Measurements from ENCODE around the gene ANKFN1.

DNA sequence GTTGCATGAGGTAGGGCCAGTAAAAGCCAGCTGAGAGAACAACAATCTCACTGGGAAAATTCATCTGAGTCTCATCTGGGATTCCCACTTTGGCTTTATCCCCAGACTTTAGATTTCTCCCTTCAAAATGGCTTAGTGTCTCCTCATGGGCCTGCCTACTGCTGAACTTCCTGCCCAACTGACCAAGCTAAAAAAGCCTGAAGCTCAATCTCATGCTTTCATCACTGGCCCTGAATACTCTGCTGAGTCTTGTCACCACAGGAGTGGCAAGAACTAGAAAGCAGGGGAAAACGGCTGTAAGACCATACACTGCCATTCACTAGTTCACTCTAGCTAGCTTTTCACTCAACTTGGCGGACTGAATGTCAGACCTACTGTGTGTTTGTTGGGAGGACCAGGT lies 343.9 kb downstream of the ANKFN1 start:
- TF ChIP-seq, protein P1, sequence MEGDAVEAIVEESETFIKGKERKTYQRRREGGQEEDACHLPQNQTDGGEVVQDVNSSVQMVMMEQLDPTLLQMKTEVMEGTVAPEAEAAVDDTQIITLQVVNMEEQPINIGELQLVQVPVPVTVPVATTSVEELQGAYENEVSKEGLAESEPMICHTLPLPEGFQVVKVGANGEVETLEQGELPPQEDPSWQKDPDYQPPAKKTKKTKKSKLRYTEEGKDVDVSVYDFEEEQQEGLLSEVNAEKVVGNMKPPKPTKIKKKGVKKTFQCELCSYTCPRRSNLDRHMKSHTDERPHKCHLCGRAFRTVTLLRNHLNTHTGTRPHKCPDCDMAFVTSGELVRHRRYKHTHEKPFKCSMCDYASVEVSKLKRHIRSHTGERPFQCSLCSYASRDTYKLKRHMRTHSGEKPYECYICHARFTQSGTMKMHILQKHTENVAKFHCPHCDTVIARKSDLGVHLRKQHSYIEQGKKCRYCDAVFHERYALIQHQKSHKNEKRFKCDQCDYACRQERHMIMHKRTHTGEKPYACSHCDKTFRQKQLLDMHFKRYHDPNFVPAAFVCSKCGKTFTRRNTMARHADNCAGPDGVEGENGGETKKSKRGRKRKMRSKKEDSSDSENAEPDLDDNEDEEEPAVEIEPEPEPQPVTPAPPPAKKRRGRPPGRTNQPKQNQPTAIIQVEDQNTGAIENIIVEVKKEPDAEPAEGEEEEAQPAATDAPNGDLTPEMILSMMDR (IDR thresholded peaks at IDR 0.05 in 4 of 5, conservative IDR thresholded peaks at IDR 0.05 in 1 of 5), result no peak
- no peak for TF ChIP-seq POLR2A (IDR thresholded peaks at IDR 0.05)
